ENCODE data around the gene ACAD10. TPM values are rescaled to one million over a fixed set of nuclear protein-coding genes. Genes with fewer than 3 reads are reported as not detected.

The ACAD10 gene
- total and polyA plus RNA-seq, 10 of the 15 experiments (the other 5 are each of a cell fraction or from before 2014, with no cell fraction given) = 2.9 to 21.9 (median 17.5) TPM

DNA sequence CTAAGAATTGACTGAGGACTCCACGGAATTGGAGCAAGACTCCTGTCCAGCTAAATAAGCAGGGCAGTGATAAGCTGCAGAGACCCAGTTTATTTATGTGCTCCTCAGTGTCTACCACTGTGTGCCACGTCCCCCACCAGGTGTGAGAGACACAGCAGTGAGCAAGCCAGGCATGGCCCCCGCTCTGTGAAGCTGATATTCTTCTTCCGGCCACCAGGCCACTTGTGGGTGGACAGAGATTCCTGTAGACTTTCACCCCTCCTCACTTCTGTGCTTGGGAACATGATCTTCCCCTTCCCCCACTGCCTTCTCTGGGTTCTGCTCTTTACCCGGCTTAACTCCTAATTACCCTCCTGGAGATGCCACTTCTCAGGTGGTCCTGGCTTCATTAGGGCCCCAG is 21.4 kb upstream of the ACAD10 start:
- no peak for DNase-seq (ENCODE audit: low read depth, low spot score)
- CTCF ChIA-PET = interaction anchor here (3.6 kb wide), 1 partner anchor 9 kb away, joined by 19 read pairs; no protein-coding TSS in a partner anchor
- no peak for FAIRE-seq
- BruUV-seq (replicated peaks) = no TSS peak
- Histone ChIP-seq H4K20me1 (ENCODE audit: control insufficient read depth, insufficient read depth) (no peaks in the 10 kb centered on the region), H3K4me1 (ENCODE audit: control insufficient read depth, insufficient read depth, low read length) (no peaks in the 10 kb centered on the region), H3K9me3 (replicated peaks; ENCODE audit: control insufficient read depth, insufficient read depth, low read length) (no peaks in the 10 kb centered on the region), H3K79me2 (ENCODE audit: control insufficient read depth, insufficient read depth, low read length) (no peaks in the 10 kb centered on the region), H3K27me3 (replicated peaks in 1 of 2; ENCODE audit: control insufficient read depth in 2 of 2, insufficient read depth in 2 of 2, low read length in 1 of 2) (no peaks in the 10 kb centered on the region), H3K27ac (ENCODE audit: control insufficient read depth, insufficient read depth) (no peak overlapping the region), H3K9ac (ENCODE audit: control insufficient read depth, insufficient read depth, low read length) (no peak overlapping the region), H3K4me2 (ENCODE audit: control insufficient read depth, insufficient read depth) (no peak overlapping the region), H2AFZ (ENCODE audit: control insufficient read depth, low read depth, low read length) (no peak overlapping the region), H3K4me3 (no peak overlapping the region), H3K36me3 (ENCODE audit: control insufficient read depth in 2 of 2, insufficient read depth in 2 of 2, low read length in 1 of 2) (peaks cover 8 to 12% of the 10 kb centered on the region in 2 experiments; a peak in 3 of 4 replicates)
- intact Hi-C loops (cut with micrococcal nuclease; ENCODE audit: unreplicated experiment) = no loop called here
- in situ Hi-C loops (cut with MboI) = no loop called here
- ATAC-seq = no peak
- TF ChIP-seq BMI1 (IDR thresholded peaks at IDR 0.05; ENCODE audit: borderline replicate concordance) = no peak
- TF ChIP-seq ZNF384 (IDR thresholded peaks at IDR 0.05; ENCODE audit: borderline replicate concordance, low read depth, low read length) = no peak
- TF ChIP-seq ZBED1 (IDR thresholded peaks at IDR 0.05; ENCODE audit: borderline replicate concordance) = no peak
- TF ChIP-seq NBN (IDR thresholded peaks at IDR 0.05) = no peak
- no peak for TF ChIP-seq RELA (IDR thresholded peaks at IDR 0.05; ENCODE audit: borderline replicate concordance, partially characterized antibody)
- TF ChIP-seq, protein P1, sequence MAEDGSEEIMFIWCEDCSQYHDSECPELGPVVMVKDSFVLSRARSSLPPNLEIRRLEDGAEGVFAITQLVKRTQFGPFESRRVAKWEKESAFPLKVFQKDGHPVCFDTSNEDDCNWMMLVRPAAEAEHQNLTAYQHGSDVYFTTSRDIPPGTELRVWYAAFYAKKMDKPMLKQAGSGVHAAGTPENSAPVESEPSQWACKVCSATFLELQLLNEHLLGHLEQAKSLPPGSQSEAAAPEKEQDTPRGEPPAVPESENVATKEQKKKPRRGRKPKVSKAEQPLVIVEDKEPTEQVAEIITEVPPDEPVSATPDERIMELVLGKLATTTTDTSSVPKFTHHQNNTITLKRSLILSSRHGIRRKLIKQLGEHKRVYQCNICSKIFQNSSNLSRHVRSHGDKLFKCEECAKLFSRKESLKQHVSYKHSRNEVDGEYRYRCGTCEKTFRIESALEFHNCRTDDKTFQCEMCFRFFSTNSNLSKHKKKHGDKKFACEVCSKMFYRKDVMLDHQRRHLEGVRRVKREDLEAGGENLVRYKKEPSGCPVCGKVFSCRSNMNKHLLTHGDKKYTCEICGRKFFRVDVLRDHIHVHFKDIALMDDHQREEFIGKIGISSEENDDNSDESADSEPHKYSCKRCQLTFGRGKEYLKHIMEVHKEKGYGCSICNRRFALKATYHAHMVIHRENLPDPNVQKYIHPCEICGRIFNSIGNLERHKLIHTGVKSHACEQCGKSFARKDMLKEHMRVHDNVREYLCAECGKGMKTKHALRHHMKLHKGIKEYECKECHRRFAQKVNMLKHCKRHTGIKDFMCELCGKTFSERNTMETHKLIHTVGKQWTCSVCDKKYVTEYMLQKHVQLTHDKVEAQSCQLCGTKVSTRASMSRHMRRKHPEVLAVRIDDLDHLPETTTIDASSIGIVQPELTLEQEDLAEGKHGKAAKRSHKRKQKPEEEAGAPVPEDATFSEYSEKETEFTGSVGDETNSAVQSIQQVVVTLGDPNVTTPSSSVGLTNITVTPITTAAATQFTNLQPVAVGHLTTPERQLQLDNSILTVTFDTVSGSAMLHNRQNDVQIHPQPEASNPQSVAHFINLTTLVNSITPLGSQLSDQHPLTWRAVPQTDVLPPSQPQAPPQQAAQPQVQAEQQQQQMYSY (CRISPR knock-in tag; IDR thresholded peaks at IDR 0.05) = no peak
- no peak for TF ChIP-seq WRNIP1 (IDR thresholded peaks at IDR 0.05; ENCODE audit: borderline replicate concordance, low read depth, low read length)
- no peak for TF ChIP-seq TCF7 (IDR thresholded peaks at IDR 0.05; ENCODE audit: borderline replicate concordance)
- TF ChIP-seq NFIC (IDR thresholded peaks at IDR 0.05; ENCODE audit: low read depth, low read length) = no peak
- TF ChIP-seq STAT3 (IDR thresholded peaks at IDR 0.05; ENCODE audit: low read depth, low read length) = no peak
- POLR2A ChIA-PET = no interaction called here
- 88% methylated on average over 5 of the region's 5 CpGs for WGBS (ENCODE audit: insufficient coverage, insufficient replicate concordance, low lambda C conversion rate, missing lambda C conversion rate)
- RAD21 ChIA-PET (ENCODE audit: unreplicated experiment) = no interaction called here
- SMC1A ChIA-PET (ENCODE audit: uncharacterized antibody, unreplicated experiment) = no interaction called here
